ENCODE measurements around the gene LSS. TPM values are rescaled to one million over a fixed set of nuclear protein-coding genes. Genes with fewer than 3 reads are reported as not detected.

The LSS gene
- total RNA-seq, 2 experiments from 2014 or later, result 30.4 TPM

GRCh38 chr21:46218906-46219590 lies 9.5 kb downstream of the LSS start:
- Histone ChIP-seq H3K27me3 (ENCODE audit: control insufficient read depth in 1 of 2, insufficient read depth in 2 of 2, low read length in 2 of 2) (no peaks in the 10 kb centered on the region), H3K27ac (ENCODE audit: low read depth in 1 of 2, low read length in 2 of 2) (no peak overlapping the region), H3K4me1 (ENCODE audit: insufficient read depth, low read length) (no peaks in the 10 kb centered on the region), H3K9me3 (ENCODE audit: control insufficient read depth in 1 of 2, insufficient read depth in 1 of 2, low read length in 2 of 2) (no peaks in the 10 kb centered on the region), H3K4me3 (ENCODE audit: low read length) (no peak overlapping the region), H3K36me3 (ENCODE audit: insufficient read depth, low read length) (peaks cover 27% of the 10 kb centered on the region)
- intact Hi-C loops (cut with DNase I, micrococcal nuclease), result no loop called here
- Mint-ChIP-seq H3K4me1 (ENCODE audit: low read depth) (no peaks in the 10 kb centered on the region), H3K36me3 (ENCODE audit: low read depth) (peaks cover 44% of the 10 kb centered on the region), H3K27me3 (no peaks in the 10 kb centered on the region), H3K9me3 (no peaks in the 10 kb centered on the region), H3K4me3 (no peak overlapping the region), H3K27ac (no peak overlapping the region)
- no peak for DNase-seq
- ChIA-PET POLR2A (no interaction called here), CTCF (no interaction called here)
- no peak for TF ChIP-seq CTCF (IDR thresholded peaks at IDR 0.05)
- ATAC-seq (ENCODE audit: poor library complexity), result no peak

- ChIA-PET CTCF (no interaction called here), POLR2A (no interaction called here)
- H3K9me3 ChIP-seq (ENCODE audit: control insufficient read depth in 1 of 2, insufficient read depth in 1 of 2, low read length in 2 of 2), result no peaks in the 10 kb centered on the region
- Mint-ChIP-seq H3K27ac (no peak overlapping the region), H3K27me3 (no peaks in the 10 kb centered on the region), H3K4me1 (ENCODE audit: low read depth) (no peaks in the 10 kb centered on the region), H3K9me3 (no peaks in the 10 kb centered on the region), H3K4me3 (no peak overlapping the region), H3K36me3 (ENCODE audit: low read depth) (peaks cover 42% of the 10 kb centered on the region)
- no peak overlapping the region for H3K27ac ChIP-seq (ENCODE audit: low read depth in 1 of 2, low read length in 2 of 2)
- H3K27me3 ChIP-seq (ENCODE audit: control insufficient read depth in 1 of 2, insufficient read depth in 2 of 2, low read length in 2 of 2), result no peaks in the 10 kb centered on the region
- intact Hi-C loops (cut with DNase I, micrococcal nuclease), result no loop called here
- DNase-seq, result peak in 1 of 14 experiments; percentile 11
- no peak for ATAC-seq (ENCODE audit: poor library complexity)
- H3K36me3 ChIP-seq (ENCODE audit: insufficient read depth, low read length), result peaks cover 30% of the 10 kb centered on the region
- no peak for TF ChIP-seq CTCF (IDR thresholded peaks at IDR 0.05)
- no peaks in the 10 kb centered on the region for H3K4me1 ChIP-seq (ENCODE audit: insufficient read depth, low read length)
- H3K4me3 ChIP-seq (ENCODE audit: low read length), result no peak overlapping the region
Measured at GRCh38 chr21:46217511-46218196, 10.9 kb downstream of the LSS start.

GRCh38 chr21:46216132-46216747 lies 12.3 kb downstream of the LSS start:
- no peak for ATAC-seq (ENCODE audit: poor library complexity)
- TF ChIP-seq CTCF (IDR thresholded peaks at IDR 0.05), result no peak
- no peaks in the 10 kb centered on the region for H3K27me3 ChIP-seq (ENCODE audit: control insufficient read depth in 1 of 2, insufficient read depth in 2 of 2, low read length in 2 of 2)
- CTCF ChIA-PET, result no interaction called here
- Mint-ChIP-seq H3K9me3 (no peaks in the 10 kb centered on the region), H3K4me3 (no peak overlapping the region), H3K4me1 (ENCODE audit: low read depth) (no peaks in the 10 kb centered on the region), H3K27me3 (no peaks in the 10 kb centered on the region), H3K27ac (no peak overlapping the region), H3K36me3 (ENCODE audit: low read depth) (peaks cover 28% of the 10 kb centered on the region)
- no peaks in the 10 kb centered on the region for H3K9me3 ChIP-seq (ENCODE audit: control insufficient read depth in 1 of 2, insufficient read depth in 1 of 2, low read length in 2 of 2)
- no peaks in the 10 kb centered on the region for H3K4me1 ChIP-seq (ENCODE audit: insufficient read depth, low read length)
- no peak overlapping the region for H3K27ac ChIP-seq (ENCODE audit: low read depth in 1 of 2, low read length in 2 of 2)
- peaks cover 23% of the 10 kb centered on the region for H3K36me3 ChIP-seq (ENCODE audit: insufficient read depth, low read length)
- POLR2A ChIA-PET, result no interaction called here
- H3K4me3 ChIP-seq (ENCODE audit: low read length), result no peak overlapping the region
- no peak for DNase-seq
- intact Hi-C loops (cut with DNase I, micrococcal nuclease), result no loop called here
